Endothelial cell of umbilical vein (primary cell): Measurements from ENCODE around the gene NRXN3. TPM values are rescaled to one million over a fixed set of nuclear protein-coding genes. Genes with fewer than 3 reads are reported as not detected.

Experiments
- BruUV-seq: library from RNA; stranded (reverse); fragments of 400-500 nt; replicated peaks from 2 replicates; lab custom pipeline; 2021; lab: Mats Ljungman, UMichigan
- CTCF ChIA-PET: fragments of 300-600, 350-600 bp; sonication (Branson Sonifier 250); formaldehyde crosslinking; loops from one replicate; lab custom pipeline; 2021; ENCODE audit warnings: antibody characterized with exemption, inconsistent platforms; lab: Charles Lee
- POLR2A ChIA-PET: fragments of 300-600, 350-600 bp; sonication (Branson Sonifier 250); formaldehyde crosslinking; loops from one replicate; lab custom pipeline; 2021; ENCODE audit warnings: antibody characterized with exemption, inconsistent platforms; lab: Charles Lee
- DNase-seq: peaks from one replicate; pipeline ENCODE4 v3.0.0-alpha.2; 2011; ENCODE audit warnings: low read depth, low spot score
- FAIRE-seq: peaks from 2 replicates; lab custom pipeline; 2011; peaks lifted over from hg19 to GRCh38; lab: Jason Lieb, UNC
- H2AFZ ChIP-seq: 2 replicates; pipeline ENCODE4 v1.6.0; 2012; ENCODE audit warnings: low read depth, low read length, control low read depth, inconsistent platforms
- H3K27ac ChIP-seq: 2 replicates; pipeline ENCODE4 v1.5.1; 2011; ENCODE audit warnings: low read depth, mild to moderate bottlenecking, control low read depth, low read length, moderate library complexity; ENCODE audit not compliant: insufficient read depth
- H3K27me3 ChIP-seq, 2 experiments: 2 replicates each; pipeline versions ENCODE4 v1.6.0 to v1.6.1; 2011; ENCODE audit warnings: low read length in 2 of 2, mixed read lengths in 1 of 2; ENCODE audit not compliant: control insufficient read depth in 2 of 2, insufficient read depth in 2 of 2
- H3K36me3 ChIP-seq, 2 experiments: 2 replicates in 1 of 2; 3 replicates in 1 of 2; pipeline ENCODE4 v1.5.1; 2011; ENCODE audit warnings: low read length in 2 of 2, mild to moderate bottlenecking in 1 of 2, moderate library complexity in 1 of 2; ENCODE audit not compliant: control insufficient read depth in 2 of 2, insufficient read depth in 2 of 2; ENCODE audit errors: extremely low read depth in 1 of 2
- H3K4me1 ChIP-seq: 3 replicates; pipeline ENCODE4 v1.5.1; 2011; ENCODE audit warnings: mild to moderate bottlenecking, low read length; ENCODE audit not compliant: control insufficient read depth, insufficient read depth; ENCODE audit errors: extremely low read depth
- H3K4me2 ChIP-seq: 2 replicates; pipeline ENCODE4 v1.6.1; 2011; ENCODE audit warnings: low read length, control low read depth, mixed read lengths; ENCODE audit not compliant: insufficient read depth
- H3K4me3 ChIP-seq, 3 experiments: fragments of 200-600 bp in 1 of 3; sonication (generic), shearing (Covaris generic) in 1 of 3; replicated peaks in 1 of 3; 2 replicates each; pipeline ENCODE4 v1.5.1; 2011 to 2016; ENCODE audit warnings: control low read depth in 3 of 3, low read length in 3 of 3, mild to moderate bottlenecking in 2 of 3, inconsistent platforms in 1 of 3, low read depth in 1 of 3, moderate library complexity in 1 of 3; ENCODE audit not compliant: insufficient read depth in 1 of 3
- H3K79me2 ChIP-seq: 2 replicates; pipeline ENCODE4 v1.6.0; 2012; ENCODE audit warnings: low read length, inconsistent platforms; ENCODE audit not compliant: control insufficient read depth, insufficient read depth
- H3K9ac ChIP-seq: replicated peaks from 2 replicates; pipeline ENCODE3; 2011; ENCODE audit warnings: low read length, control low read depth; ENCODE audit not compliant: insufficient read depth; ENCODE audit errors: extremely low read depth
- H3K9me1 ChIP-seq: replicated peaks from 3 replicates; pipeline ENCODE4 v1.6.0; 2011; ENCODE audit warnings: mild to moderate bottlenecking, low read length; ENCODE audit not compliant: control insufficient read depth, insufficient read depth; ENCODE audit errors: extremely low read depth
- H3K9me3 ChIP-seq: replicated peaks from 2 replicates; pipeline ENCODE4 v1.5.1; 2012; ENCODE audit warnings: low read length, inconsistent platforms; ENCODE audit not compliant: control insufficient read depth, insufficient read depth
- H4K20me1 ChIP-seq: replicated peaks from 2 replicates; pipeline ENCODE3; 2011; ENCODE audit warnings: mild to moderate bottlenecking, low read length; ENCODE audit not compliant: control insufficient read depth, insufficient read depth; ENCODE audit errors: extremely low read depth
- CTCF ChIP-seq, 2 donors: IDR thresholded peaks; 1 replicate in 1 of 2; 2 replicates in 1 of 2; pipeline ENCODE4 v1.5.1; 2011; ENCODE audit warnings: low read length in 2 of 2, mild to moderate bottlenecking in 2 of 2, moderate library complexity in 2 of 2, control low read depth in 1 of 2, inconsistent platforms in 1 of 2, low read depth in 1 of 2; ENCODE audit not compliant: insufficient read depth in 1 of 2; ENCODE audit errors: extremely low read depth in 1 of 2
- EZH2 ChIP-seq: IDR thresholded peaks from 2 replicates; pipeline ENCODE4 v1.6.1; 2012; ENCODE audit warnings: borderline replicate concordance, low read depth, mild to moderate bottlenecking, moderate library complexity, low read length, inconsistent platforms; ENCODE audit not compliant: severe bottlenecking
- FOS ChIP-seq: IDR thresholded peaks from 2 replicates; pipeline ENCODE4 v1.6.1; 2011; ENCODE audit warnings: mild to moderate bottlenecking, low read length, moderate library complexity, borderline replicate concordance; ENCODE audit not compliant: insufficient read depth
- GATA2 ChIP-seq: IDR thresholded peaks from 2 replicates; pipeline ENCODE4 v1.7.0; 2011; ENCODE audit warnings: low read depth, mild to moderate bottlenecking, moderate library complexity, mixed read lengths, low read length; ENCODE audit not compliant: insufficient read length, insufficient read depth
- JUN ChIP-seq: IDR thresholded peaks from 2 replicates; pipeline ENCODE4 v1.6.1; 2011; ENCODE audit warnings: borderline replicate concordance, low read depth; ENCODE audit not compliant: insufficient read length, insufficient read depth
- MYC ChIP-seq: IDR thresholded peaks from one replicate; pipeline ENCODE4 v1.6.1; 2011; ENCODE audit warnings: mild to moderate bottlenecking, low read depth, low read length
- POLR2A ChIP-seq: IDR thresholded peaks from 2 replicates; pipeline ENCODE4 v1.6.1; 2012; ENCODE audit warnings: low read depth, mild to moderate bottlenecking, control low read depth, low read length
- POLR2AphosphoS5 ChIP-seq: IDR thresholded peaks from 2 replicates; pipeline ENCODE4 v1.6.1; 2012; ENCODE audit warnings: low read depth, mild to moderate bottlenecking, control low read depth, low read length, moderate library complexity; ENCODE audit not compliant: insufficient read depth
- dilution Hi-C: fragments of 300-500 bp; cut with MboI; formaldehyde crosslinking; loops from one replicate; pipeline ENCODE4 v1.15.0; 2019; ENCODE audit warnings: low sequenced_read_pairs; ENCODE audit not compliant: extremely low pct_ligation_motif_present
- intact Hi-C: fragments of 100-400 bp; cut with micrococcal nuclease; formaldehyde crosslinking; loops from one replicate; pipeline ENCODE4 v1.10.0; 2022
- polyA plus RNA-seq, 4 experiments: library from polyadenylated mRNA; depleted of rRNA in 3 of 4; stranded (reverse) in 3 of 4; unstranded in 1 of 4; fragments of >200 nt; gene quantifications; 2 replicates each; pipeline versions ENCODE4 v1.2.1 to v1.2.3, GENCODE V29; 2011 to 2012; ENCODE audit warnings: missing spikeins in 1 of 4
- total RNA-seq: library from RNA; stranded (reverse); gene quantifications from 2 replicates; pipeline ENCODE4 v1.2.3, GENCODE V29; 2021
- TF ChIP-seq, protein P1 (sequence below): IDR thresholded peaks from 2 replicates; pipeline ENCODE4 v1.6.1; 2011; ENCODE audit not compliant: insufficient read depth, insufficient read length

NRXN3 gene
- total and polyA plus RNA-seq, 2 donors (not counting 3 experiments of a cell fraction or from before 2014, with no cell fraction given), result 0.72 to 4.2 TPM

DNA sequence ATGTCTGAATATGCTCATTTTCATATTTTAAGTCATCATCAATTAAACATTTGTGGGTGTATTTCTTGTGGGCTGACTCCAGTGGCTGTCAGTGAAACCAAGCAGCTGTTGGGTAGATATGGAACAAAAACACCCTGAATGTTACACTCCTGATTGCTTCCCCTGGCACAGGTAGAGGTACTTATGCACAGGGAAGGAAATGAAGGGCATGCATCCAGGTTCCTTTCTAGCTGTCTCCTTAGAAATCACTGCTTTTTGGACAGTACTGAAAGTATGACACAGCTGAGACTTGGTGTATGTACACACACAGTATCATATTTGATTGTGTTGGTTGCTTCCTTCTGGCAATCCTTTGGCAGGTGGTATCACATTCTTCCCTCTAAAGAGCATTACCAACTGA, 1034.4 kb downstream of the NRXN3 start:
- dilution Hi-C loops, result no loop called here
- Histone ChIP-seq H3K36me3 (no peaks in the 10 kb centered on the region), H3K27ac (no peak overlapping the region), H3K9me1 (no peaks in the 10 kb centered on the region), H3K27me3 (no peaks in the 10 kb centered on the region), H4K20me1 (no peaks in the 10 kb centered on the region), H3K4me3 (no peak overlapping the region), H3K79me2 (no peaks in the 10 kb centered on the region), H2AFZ (no peak overlapping the region), H3K4me1 (no peaks in the 10 kb centered on the region), H3K9ac (no peak overlapping the region), H3K9me3 (no peaks in the 10 kb centered on the region), H3K4me2 (no peak overlapping the region)
- no peak for DNase-seq
- BruUV-seq, result no TSS peak
- TF ChIP-seq GATA2 (no peak), POLR2AphosphoS5 (no peak), FOS (no peak), JUN (no peak), MYC (no peak), CTCF (IDR thresholded peaks at IDR 0.05; ENCODE audit: extremely low read depth in 1 of 2, insufficient read depth in 1 of 2, low read depth in 1 of 2, low read length in 2 of 2) (no peak), POLR2A (no peak), EZH2 (no peak)
- TF ChIP-seq, protein P1, sequence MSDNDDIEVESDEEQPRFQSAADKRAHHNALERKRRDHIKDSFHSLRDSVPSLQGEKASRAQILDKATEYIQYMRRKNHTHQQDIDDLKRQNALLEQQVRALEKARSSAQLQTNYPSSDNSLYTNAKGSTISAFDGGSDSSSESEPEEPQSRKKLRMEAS, result no peak
- no peak for FAIRE-seq
- intact Hi-C loops, result no loop called here
- POLR2A ChIA-PET, result no interaction called here
- CTCF ChIA-PET, result no interaction called here
